Astrocyte of the spinal cord (primary cell): ENCODE results near the gene SLC35A5.

ENCODE experiments used
- DNase-seq: peaks from one replicate; pipeline ENCODE4 v3.0.0; 2011; ENCODE audit warnings: low read depth, low spot score
- H3K4me3 ChIP-seq: 2 replicates; pipeline ENCODE4 v1.5.1; 2011; ENCODE audit warnings: low read depth, mild to moderate bottlenecking, low read length, moderate library complexity
- in situ Hi-C: cut with HindIII; loops from 2 replicates; pipeline ENCODE4 v1.10.0; 2017; ENCODE audit warnings: low sequenced_read_pairs
- TF ChIP-seq, protein P1 (sequence below): IDR thresholded peaks from 2 replicates; pipeline ENCODE4 v1.5.1; 2012; ENCODE audit warnings: low read depth, mild to moderate bottlenecking, low read length, inconsistent platforms

The SLC35A5 gene

DNA sequence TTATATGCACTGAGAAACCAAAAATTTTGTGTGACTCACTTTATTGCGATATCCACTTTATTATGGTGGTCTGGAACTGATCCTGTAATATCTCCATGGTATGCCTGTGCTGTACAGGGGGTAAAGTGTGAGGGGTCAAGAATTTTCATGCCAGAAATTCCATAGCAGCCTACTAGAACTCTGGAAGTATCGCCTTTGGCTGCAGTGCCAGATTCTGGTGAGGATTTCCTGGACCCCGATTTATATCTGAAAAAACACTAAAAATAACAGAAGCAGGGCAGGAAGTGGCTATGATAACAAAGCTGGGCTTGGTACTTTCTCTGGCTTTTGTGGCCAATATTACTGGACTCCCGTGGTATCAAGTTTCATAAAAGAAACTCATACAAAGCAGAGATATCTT, 42.7 kb downstream of the SLC35A5 start:
- TF ChIP-seq, protein P1, sequence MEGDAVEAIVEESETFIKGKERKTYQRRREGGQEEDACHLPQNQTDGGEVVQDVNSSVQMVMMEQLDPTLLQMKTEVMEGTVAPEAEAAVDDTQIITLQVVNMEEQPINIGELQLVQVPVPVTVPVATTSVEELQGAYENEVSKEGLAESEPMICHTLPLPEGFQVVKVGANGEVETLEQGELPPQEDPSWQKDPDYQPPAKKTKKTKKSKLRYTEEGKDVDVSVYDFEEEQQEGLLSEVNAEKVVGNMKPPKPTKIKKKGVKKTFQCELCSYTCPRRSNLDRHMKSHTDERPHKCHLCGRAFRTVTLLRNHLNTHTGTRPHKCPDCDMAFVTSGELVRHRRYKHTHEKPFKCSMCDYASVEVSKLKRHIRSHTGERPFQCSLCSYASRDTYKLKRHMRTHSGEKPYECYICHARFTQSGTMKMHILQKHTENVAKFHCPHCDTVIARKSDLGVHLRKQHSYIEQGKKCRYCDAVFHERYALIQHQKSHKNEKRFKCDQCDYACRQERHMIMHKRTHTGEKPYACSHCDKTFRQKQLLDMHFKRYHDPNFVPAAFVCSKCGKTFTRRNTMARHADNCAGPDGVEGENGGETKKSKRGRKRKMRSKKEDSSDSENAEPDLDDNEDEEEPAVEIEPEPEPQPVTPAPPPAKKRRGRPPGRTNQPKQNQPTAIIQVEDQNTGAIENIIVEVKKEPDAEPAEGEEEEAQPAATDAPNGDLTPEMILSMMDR: no peak
- DNase-seq: peak; percentile 97
- H3K4me3 ChIP-seq: no peak overlapping the region
- in situ Hi-C loops: no loop called here

DNA sequence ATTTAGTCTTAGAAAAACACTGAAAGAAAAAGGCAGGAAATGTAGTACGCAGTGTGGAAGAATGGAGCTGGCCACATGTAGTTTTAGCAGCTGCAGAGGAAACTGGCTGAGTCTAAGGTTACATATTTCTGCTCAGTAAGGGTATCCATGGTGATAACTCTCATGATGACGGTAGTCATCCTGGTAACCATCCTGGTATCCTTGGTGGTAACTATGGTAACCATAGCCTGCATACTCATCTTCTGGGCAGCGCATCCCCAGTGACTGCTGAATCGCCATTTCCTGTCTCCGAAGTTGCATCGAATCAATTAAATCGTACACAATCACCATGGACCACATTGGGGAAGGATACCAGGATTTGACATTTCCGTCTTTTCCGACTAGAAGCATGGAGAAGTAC, 43.4 kb downstream of the SLC35A5 start:
- no peak overlapping the region for H3K4me3 ChIP-seq
- peak; percentile 99 for DNase-seq
- in situ Hi-C loops: no loop called here
- TF ChIP-seq, protein P1: no peak

DNA sequence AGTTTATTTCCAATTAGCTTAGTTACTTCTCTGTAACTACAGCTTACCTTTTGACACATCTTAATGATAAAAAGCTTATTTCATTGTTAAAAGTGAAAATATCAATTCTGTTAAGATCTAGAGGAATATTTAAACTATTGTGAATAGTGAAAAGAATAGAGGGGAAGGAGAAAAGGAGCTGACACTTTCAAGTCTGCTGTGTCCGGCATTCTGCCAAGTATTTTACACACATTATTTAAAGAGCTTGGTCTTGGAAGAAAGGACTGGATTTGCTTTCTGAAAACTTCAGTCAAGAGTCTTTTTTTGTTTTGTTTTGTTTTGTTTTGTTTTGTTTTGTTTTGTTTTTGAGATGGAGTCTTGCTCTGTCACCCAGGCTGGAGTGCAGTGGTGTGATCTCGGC, 44.3 kb downstream of the SLC35A5 start:
- no peak for DNase-seq
- no peak overlapping the region for H3K4me3 ChIP-seq
- TF ChIP-seq, protein P1: no peak

DNA sequence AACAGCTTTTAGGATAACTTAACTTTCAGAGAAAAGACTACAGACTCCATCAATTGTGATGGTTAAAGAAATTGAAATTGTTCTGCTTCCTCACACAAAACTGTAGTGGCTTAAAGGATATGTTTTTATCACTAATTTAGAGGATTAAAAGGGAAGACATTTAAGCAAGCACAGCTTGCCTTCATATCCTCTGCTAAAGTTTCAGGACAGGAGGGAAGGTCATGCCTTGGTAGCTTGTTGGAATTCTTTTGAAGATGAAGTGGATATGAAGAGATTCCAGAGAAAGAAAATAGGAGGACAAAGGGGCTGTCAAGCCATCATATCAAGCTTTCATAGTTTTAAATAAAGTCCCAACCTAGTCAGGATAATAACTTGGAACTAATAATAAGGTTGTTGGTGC, 46.0 kb downstream of the SLC35A5 start:
- no peak overlapping the region for H3K4me3 ChIP-seq
- no peak for DNase-seq
- TF ChIP-seq, protein P1: no peak
- in situ Hi-C loops: no loop called here

More for the DNA sequence above, 44.3 kb downstream of the SLC35A5 start:
- in situ Hi-C loops: no loop called here

DNA sequence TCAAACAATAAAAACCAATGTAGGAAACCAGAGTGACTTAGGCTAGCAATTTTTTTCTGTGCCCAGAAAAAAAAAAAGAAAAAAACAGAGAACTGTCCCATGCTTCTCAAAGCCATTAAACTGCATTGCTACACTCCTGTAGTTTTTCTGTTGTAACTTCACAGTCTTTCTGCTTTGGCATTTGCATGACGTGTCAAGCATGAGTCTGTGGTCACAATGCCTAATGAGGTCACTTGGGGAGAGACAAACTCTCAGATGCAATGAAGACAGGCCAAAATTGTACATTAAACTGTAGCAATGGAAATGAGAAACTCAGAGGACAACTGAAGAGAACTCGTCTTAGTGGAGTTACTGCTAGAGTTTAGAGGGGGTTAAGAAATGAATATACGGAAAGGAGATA, 48.3 kb downstream of the SLC35A5 start:
- no peak overlapping the region for H3K4me3 ChIP-seq
- DNase-seq: peak; percentile 87
- in situ Hi-C loops: no loop called here
- TF ChIP-seq, protein P1: no peak

DNA sequence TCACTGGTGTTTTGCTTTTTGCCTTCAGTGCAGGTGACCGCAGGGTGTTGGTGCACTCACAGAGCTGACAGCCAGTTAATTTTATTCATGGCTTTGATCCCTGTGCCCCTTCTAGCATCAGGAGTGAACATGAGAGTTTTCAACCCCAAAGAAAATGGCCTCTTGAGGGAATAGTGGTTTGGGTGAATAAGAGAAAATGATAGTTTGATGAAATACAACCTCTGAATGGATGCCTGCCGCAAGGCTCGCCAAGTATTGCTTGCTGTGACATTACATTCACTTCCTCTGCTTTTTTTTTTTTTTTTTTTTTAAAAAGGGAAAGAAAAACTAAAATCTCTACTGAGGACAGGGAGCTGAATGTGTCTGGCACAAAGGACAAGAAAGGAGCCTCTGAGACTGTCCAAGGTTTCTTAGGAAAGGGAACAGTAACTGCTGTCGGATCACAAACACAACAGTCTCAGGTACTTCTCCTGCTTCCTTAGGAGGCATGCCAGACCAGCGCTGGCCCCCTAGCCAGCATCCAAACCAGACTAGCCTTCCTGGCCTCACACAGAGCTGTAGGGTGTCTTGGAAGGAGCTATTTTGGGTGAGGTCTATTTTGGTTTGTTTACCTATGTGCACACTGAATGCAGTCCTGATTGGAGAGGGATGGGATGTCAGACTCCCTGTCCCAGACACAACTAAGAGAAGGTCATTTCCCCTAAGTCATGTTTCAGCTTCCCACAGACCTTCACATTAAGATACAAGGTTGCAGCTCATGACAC, 50.1 kb downstream of the SLC35A5 start:
- in situ Hi-C loops: no loop called here

More for the DNA sequence above, 50.1 kb downstream of the SLC35A5 start:
- TF ChIP-seq, protein P1: no peak
- no peak for DNase-seq
- H3K4me3 ChIP-seq: no peak overlapping the region
